ENCODE data around the gene TRIM71. TPM values are rescaled to one million over a fixed set of nuclear protein-coding genes. Genes with fewer than 3 reads are reported as not detected.
"Not testable (repeated sequence)": the region's sequence is repeated elsewhere in the genome, so short reads cannot be mapped to it uniquely, and the experiment has no call there.

The TRIM71 gene
- total and polyA plus RNA-seq, 12 donors, result 0.03 to 0.25 (median 0.17) TPM; not detected in 8

- H3K27ac ChIP-seq, result no peak overlapping the region
- H3K4me3 ChIP-seq, result no peak overlapping the region
- no peaks in the 10 kb centered on the region for H3K4me1 ChIP-seq (replicated peaks in 1 of 2)
- H3K9me3 ChIP-seq (replicated peaks in 1 of 3), result no peaks in the 10 kb centered on the region
- H3K27me3 ChIP-seq, result no peaks in the 10 kb centered on the region
- DNase-seq, result no peak
- no peaks in the 10 kb centered on the region for H3K36me3 ChIP-seq (replicated peaks in 1 of 2)
- TF ChIP-seq, protein P1, sequence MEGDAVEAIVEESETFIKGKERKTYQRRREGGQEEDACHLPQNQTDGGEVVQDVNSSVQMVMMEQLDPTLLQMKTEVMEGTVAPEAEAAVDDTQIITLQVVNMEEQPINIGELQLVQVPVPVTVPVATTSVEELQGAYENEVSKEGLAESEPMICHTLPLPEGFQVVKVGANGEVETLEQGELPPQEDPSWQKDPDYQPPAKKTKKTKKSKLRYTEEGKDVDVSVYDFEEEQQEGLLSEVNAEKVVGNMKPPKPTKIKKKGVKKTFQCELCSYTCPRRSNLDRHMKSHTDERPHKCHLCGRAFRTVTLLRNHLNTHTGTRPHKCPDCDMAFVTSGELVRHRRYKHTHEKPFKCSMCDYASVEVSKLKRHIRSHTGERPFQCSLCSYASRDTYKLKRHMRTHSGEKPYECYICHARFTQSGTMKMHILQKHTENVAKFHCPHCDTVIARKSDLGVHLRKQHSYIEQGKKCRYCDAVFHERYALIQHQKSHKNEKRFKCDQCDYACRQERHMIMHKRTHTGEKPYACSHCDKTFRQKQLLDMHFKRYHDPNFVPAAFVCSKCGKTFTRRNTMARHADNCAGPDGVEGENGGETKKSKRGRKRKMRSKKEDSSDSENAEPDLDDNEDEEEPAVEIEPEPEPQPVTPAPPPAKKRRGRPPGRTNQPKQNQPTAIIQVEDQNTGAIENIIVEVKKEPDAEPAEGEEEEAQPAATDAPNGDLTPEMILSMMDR (IDR thresholded peaks at IDR 0.05), result no peak
- TF ChIP-seq POLR2A (IDR thresholded peaks at IDR 0.05), result no peak
- WGBS, 4 donors, result 77 to 82% (median 80%) methylated on average over 2 of the region's 2 CpGs
- intact Hi-C loops (cut with DNase I), result no loop called here
These were observed 102.1 kb downstream of the TRIM71 start for GRCh38 chr3:32919920-32920319.

DNA sequence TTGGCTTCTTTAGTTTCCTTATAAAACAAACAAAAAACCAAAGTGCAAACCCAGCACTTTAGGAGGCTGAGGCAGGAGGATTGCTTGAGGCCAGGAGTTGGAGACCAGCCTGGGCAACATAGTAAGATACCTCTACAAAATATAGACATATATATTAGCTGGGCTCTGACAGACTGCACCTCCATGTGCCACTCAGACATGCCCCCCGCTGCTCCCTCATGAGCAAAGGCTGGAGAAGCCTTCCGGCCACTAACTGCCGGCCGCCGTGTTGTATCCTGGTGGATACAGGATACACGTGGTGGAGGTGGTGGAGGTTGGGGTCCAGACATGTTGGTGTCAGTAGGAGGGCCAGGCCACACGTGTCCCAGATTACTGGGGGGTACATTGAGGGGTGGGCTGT lies 104.3 kb downstream of the TRIM71 start:
- intact Hi-C loops (cut with DNase I), result no loop called here
- Histone ChIP-seq H3K27ac (no peak overlapping the region), H3K9me3 (replicated peaks in 1 of 3) (no peaks in the 10 kb centered on the region), H3K27me3 (no peaks in the 10 kb centered on the region), H3K36me3 (replicated peaks in 1 of 2) (no peaks in the 10 kb centered on the region), H3K4me3 (no peak overlapping the region), H3K4me1 (replicated peaks in 1 of 2) (no peaks in the 10 kb centered on the region)
- DNase-seq, result no peak
- WGBS, 4 donors, result 84 to 90% (median 87%) methylated on average over 7 of the region's 7 CpGs; no CpG with 5 or more reads in 1 of the 4 donors
- no peak for TF ChIP-seq POLR2A (IDR thresholded peaks at IDR 0.05)
- TF ChIP-seq, protein P1 (IDR thresholded peaks at IDR 0.05), result no peak

DNA sequence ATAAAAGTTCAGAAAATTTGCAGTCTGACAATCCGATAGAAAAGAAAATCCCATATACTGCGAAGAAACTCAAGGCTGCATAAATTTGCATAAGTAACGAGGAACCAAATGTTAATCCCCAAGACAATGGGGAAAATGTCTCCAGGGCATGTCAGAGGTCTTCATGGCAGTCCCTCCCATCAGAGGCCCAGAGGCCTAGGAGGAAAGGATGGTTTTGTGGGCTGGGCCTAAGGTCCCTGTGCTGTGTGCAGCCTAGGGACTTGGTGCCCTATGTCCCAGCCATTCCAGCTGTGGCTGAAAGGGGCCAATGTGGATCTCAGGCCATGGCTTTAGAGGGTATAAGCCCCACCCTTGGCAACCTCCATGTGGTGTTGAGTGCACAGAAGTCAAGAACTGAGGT lies 112.4 kb downstream of the TRIM71 start:
- TF ChIP-seq POLR2A (IDR thresholded peaks at IDR 0.05), result no peak
- TF ChIP-seq, protein P1 (IDR thresholded peaks at IDR 0.05), result no peak
- intact Hi-C loops (cut with DNase I), result loop anchor here in 1 of 2 donors (5.0 kb wide), 1 partner anchor 198 kb away; no protein-coding TSS in a partner anchor

DNA sequence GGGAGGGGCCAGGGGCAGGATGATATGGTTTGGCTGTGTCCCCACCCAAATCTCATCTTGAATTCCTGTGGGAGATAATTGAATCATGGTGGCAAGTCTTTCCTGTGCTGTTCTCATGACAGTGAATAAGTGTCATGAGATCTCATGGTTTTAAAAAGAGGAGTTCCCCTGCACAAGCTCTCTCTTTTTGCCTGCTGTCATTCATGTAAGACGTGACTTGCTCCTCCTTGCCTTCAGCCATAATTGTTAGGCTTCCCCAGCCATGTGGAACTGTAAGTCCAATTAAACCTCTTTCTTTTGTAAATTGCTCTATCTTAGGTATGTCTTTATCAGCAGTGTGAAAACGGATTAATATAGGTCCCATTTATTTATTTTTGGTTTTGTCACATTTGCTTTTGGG lies 113.5 kb downstream of the TRIM71 start:
- WGBS, 4 donors, result 64 to 91% (median 78%) methylated on average over 2 of the region's 2 CpGs
- not testable (repeated sequence) for H3K9me3 ChIP-seq (replicated peaks in 1 of 3); H3K27ac ChIP-seq; DNase-seq; H3K27me3 ChIP-seq; H3K36me3 ChIP-seq (replicated peaks in 1 of 2); H3K4me3 ChIP-seq; H3K4me1 ChIP-seq (replicated peaks in 1 of 2)
- intact Hi-C loops (cut with DNase I), result loop anchor here in 1 of 2 donors (5.0 kb wide), 1 partner anchor 199 kb away; no protein-coding TSS in a partner anchor

More for the DNA sequence above, 112.4 kb downstream of the TRIM71 start:
- H3K9me3 ChIP-seq (replicated peaks in 1 of 3), result no peaks in the 10 kb centered on the region
- H3K27me3 ChIP-seq, result no peaks in the 10 kb centered on the region
- H3K4me3 ChIP-seq, result no peak overlapping the region
- DNase-seq, result peak in 1 of 7 donors; percentile 13
- no peaks in the 10 kb centered on the region for H3K36me3 ChIP-seq (replicated peaks in 1 of 2)
- 92 to 97% (median 94%) methylated on average over 3 of the region's 3 CpGs for WGBS, 4 donors
- no peak overlapping the region for H3K27ac ChIP-seq
- no peaks in the 10 kb centered on the region for H3K4me1 ChIP-seq (replicated peaks in 1 of 2)

DNA sequence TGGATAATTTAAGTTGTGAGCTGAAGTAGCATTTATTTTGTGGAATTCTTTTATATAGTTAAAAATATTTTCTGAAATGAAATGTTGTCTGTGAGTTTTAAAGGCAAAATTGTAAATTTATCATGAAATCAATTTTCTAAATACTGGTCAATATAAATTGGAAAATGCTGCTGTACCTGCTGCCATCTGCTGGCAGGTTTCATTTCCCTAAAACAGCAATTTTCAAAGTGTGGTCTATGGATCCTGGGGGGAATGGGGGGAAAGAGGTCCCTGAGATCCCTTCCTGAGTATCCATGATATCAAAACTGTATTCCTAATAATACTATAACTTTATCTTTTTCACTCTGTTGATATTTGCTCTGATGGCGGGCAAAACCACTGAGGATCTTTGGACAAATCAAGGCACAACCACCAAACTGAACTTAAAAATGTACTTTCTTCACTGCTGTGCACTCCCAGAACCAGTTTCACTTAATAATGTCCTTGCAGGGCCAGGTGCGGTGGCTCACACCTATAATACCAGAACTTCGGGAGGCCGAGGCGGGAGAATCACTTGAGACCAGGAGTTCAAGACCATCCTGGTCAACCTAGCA lies 116.4 kb downstream of the TRIM71 start:
- intact Hi-C loops (cut with DNase I), result loop anchor here in 1 of 2 donors (5.0 kb wide), 1 partner anchor 202 kb away; no protein-coding TSS in a partner anchor
- H3K4me3 ChIP-seq, result no peak overlapping the region
- H3K4me1 ChIP-seq (replicated peaks in 1 of 2), result no peaks in the 10 kb centered on the region
- H3K36me3 ChIP-seq (replicated peaks in 1 of 2), result no peaks in the 10 kb centered on the region
- 52 to 86% (median 57%) methylated on average over 5 of the region's 5 CpGs for WGBS, 4 donors
- DNase-seq, result peak in 2 of 7 donors; percentile 46 to 55
- H3K9me3 ChIP-seq (replicated peaks in 1 of 3), result no peaks in the 10 kb centered on the region
- no peaks in the 10 kb centered on the region for H3K27me3 ChIP-seq
- no peak overlapping the region for H3K27ac ChIP-seq
- TF ChIP-seq, protein P1 (IDR thresholded peaks at IDR 0.05), result peak; percentile 48 to 77 (median 61)
- TF ChIP-seq POLR2A (IDR thresholded peaks at IDR 0.05), result no peak
